Measurements from ENCODE around the gene ANKH. TPM values are rescaled to one million over a fixed set of nuclear protein-coding genes. Genes with fewer than 3 reads are reported as not detected.
"Not testable (repeated sequence)": the region's sequence is repeated elsewhere in the genome, so short reads cannot be mapped to it uniquely, and the experiment has no call there.

Gene ANKH
- total RNA-seq, 2 donors from 2014 or later: 177 to 205 TPM

DNA sequence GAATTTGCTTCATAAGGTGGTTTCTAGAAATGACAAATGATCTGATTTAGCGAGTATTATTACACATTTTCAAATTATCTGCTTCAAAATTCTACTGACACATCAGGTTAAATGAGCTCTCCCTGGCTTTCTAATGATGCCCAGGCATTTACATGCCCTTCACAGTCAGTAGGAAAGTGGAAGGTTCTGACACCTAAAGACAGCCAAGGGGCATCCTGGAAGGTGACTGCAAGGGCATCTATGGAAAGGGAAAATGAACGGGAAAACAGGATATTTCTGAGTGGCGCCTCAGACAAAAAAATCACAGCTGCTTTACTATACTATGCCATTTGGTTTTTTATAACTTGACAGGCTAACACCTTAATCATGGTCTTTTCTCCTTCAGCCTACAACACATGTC lies 31.0 kb downstream of the ANKH start:
- Histone ChIP-seq H3K4me3 (no peak overlapping the region), H3K4me1 (ENCODE audit: control insufficient read depth in 1 of 2, low read depth in 2 of 2) (peaks cover 8 to 20% of the 10 kb centered on the region in 2 donors), H3K9me3 (no peaks in the 10 kb centered on the region), H3K36me3 (no peaks in the 10 kb centered on the region), H3K27me3 (replicated peaks; ENCODE audit: insufficient read depth) (no peaks in the 10 kb centered on the region), H3K27ac (no peak overlapping the region)
- ATAC-seq (ENCODE audit: insufficient number of reproducible peaks, low FRiP score, low read depth) (no peak), DNase-seq (ENCODE audit: low spot score) (no peak)
- TF ChIP-seq, protein P1, sequence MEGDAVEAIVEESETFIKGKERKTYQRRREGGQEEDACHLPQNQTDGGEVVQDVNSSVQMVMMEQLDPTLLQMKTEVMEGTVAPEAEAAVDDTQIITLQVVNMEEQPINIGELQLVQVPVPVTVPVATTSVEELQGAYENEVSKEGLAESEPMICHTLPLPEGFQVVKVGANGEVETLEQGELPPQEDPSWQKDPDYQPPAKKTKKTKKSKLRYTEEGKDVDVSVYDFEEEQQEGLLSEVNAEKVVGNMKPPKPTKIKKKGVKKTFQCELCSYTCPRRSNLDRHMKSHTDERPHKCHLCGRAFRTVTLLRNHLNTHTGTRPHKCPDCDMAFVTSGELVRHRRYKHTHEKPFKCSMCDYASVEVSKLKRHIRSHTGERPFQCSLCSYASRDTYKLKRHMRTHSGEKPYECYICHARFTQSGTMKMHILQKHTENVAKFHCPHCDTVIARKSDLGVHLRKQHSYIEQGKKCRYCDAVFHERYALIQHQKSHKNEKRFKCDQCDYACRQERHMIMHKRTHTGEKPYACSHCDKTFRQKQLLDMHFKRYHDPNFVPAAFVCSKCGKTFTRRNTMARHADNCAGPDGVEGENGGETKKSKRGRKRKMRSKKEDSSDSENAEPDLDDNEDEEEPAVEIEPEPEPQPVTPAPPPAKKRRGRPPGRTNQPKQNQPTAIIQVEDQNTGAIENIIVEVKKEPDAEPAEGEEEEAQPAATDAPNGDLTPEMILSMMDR (IDR thresholded peaks at IDR 0.05): no peak

DNA sequence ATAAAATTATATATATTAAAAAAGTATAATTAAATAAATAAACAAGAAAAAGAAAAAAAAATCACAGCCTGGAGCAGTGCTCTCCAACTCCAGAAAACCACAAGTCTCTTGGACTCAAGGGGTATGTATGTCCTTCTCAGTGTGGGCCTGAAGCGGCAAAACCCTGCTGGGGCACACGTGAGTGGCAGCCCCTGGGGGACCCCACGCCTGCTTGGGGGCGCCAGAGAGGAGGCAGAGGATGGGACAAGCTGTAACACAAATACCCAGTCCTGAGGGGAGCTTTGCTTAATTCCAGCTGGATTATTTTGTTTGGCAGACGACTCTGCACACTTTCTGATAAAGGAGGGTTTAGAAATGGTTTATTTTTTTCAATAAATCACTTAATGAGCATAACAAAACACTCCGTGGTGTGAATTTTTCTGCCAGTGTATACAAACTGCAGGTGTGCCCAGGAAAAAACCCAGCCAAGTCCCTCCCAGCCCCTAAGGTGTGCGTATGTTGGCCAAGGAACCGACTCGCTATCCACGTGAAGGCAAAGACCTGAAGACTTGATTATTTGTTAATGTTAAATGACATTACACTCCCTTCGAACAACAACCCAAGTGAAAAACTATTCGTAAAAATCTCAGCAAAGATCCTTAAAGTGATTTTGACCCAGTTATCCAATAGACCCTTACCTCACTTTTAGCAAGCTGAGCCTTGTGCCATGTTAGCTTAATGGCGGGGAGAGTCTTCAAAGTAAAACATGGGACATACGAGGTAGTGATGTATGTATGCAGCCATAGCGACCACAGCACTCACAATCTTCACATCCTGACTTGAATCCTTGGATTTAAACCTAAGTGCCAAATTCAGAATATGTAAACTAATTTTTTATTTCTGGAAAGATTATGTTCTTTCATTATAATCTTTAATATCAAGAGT lies 32.9 kb downstream of the ANKH start:
- Histone ChIP-seq H3K27me3 (replicated peaks; ENCODE audit: insufficient read depth) (no peaks in the 10 kb centered on the region), H3K36me3 (no peaks in the 10 kb centered on the region), H3K9me3 (no peaks in the 10 kb centered on the region), H3K27ac (no peak overlapping the region), H3K4me1 (ENCODE audit: control insufficient read depth in 1 of 2, low read depth in 2 of 2) (peaks cover 8 to 25% of the 10 kb centered on the region in 2 donors), H3K4me3 (no peak overlapping the region)
- TF ChIP-seq, protein P1 (IDR thresholded peaks at IDR 0.05): no peak
- ATAC-seq (ENCODE audit: insufficient number of reproducible peaks, low FRiP score, low read depth) (no peak), DNase-seq (ENCODE audit: low spot score) (no peak)

- H3K4me1 ChIP-seq (ENCODE audit: control insufficient read depth in 1 of 2, low read depth in 2 of 2): peaks cover 8 to 21% of the 10 kb centered on the region in 2 donors
- ATAC-seq (ENCODE audit: insufficient number of reproducible peaks, low FRiP score, low read depth); H3K27ac ChIP-seq; H3K4me3 ChIP-seq; H3K9me3 ChIP-seq; DNase-seq (ENCODE audit: low spot score); H3K27me3 ChIP-seq (replicated peaks; ENCODE audit: insufficient read depth); H3K36me3 ChIP-seq: not testable (repeated sequence)
These were observed 34.0 kb downstream of the ANKH start for GRCh38 chr5:14837423-14838122.

DNA sequence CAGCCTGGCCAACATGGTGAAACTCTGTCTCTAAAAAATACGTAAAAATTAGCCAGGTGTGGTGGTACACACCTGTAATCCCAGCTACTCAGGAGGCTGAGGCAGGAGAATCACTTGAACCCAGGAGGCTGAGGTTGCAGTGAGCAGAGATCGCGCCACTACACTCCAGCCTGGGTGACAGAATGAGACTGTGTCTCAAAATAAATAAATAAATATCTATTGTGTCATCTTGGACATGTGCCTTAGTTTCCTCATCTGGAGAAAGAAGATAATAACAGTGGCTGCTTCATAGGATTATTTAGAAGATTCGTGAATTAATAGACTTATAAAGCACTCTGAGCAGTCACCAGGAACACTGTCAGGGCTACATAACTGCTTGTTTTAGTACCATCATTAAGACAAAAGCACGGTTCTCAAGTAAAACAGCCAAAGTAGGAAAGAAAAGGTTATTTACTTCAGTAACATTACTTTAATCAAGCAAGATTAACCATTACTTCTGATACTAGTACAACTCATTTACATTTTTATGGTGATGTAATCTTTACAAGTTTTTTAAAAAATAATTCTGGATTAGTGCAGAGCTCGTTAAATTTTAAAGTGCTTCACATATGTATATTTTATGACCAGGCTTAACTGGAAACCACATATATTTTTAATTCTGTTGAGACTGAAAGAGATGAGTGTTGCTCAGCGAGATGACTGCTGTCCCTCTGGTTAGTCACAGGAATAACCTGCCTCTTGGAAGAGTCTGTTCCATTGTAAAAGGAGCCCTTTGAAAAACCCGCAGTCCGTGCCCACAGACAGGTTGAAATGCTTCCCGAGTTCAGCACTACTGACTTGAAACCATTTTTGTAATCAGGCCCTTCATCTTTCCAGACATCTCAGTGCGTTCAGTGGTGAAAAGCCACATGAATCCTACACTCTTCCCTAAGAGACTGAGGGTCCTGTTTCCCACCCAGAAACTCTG lies 36.7 kb downstream of the ANKH start:
- DNase-seq (ENCODE audit: low spot score): no peak
- no peak for ATAC-seq (ENCODE audit: insufficient number of reproducible peaks, low FRiP score, low read depth)
- Histone ChIP-seq H3K9me3 (no peaks in the 10 kb centered on the region), H3K36me3 (no peaks in the 10 kb centered on the region), H3K4me1 (ENCODE audit: control insufficient read depth in 1 of 2, low read depth in 2 of 2) (peaks cover 18 to 38% of the 10 kb centered on the region in 2 donors), H3K4me3 (no peak overlapping the region), H3K27ac (no peak overlapping the region), H3K27me3 (replicated peaks; ENCODE audit: insufficient read depth) (no peaks in the 10 kb centered on the region)
- TF ChIP-seq, protein P1 (IDR thresholded peaks at IDR 0.05): no peak

DNA sequence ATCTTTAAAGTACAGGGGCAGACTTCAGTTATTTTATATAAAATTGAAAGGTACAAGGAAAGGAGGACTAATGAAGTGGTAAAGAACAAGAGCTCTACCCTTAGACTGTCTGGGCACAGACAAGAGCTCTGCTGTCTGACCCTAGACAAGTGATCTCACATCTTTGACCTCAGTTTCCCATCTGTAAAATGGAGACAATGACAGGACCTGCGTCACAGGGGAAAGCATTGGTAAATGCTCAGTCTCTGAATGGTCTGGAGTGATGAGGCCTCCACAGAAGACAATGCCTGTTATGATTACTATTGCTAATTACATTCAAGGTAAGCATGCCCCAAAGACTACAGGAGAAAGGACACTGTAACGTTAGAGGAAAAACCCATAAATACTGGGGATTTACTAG lies 37.5 kb downstream of the ANKH start:
- TF ChIP-seq, protein P1 (IDR thresholded peaks at IDR 0.05): no peak
- no peaks in the 10 kb centered on the region for H3K9me3 ChIP-seq
- no peak overlapping the region for H3K27ac ChIP-seq
- no peaks in the 10 kb centered on the region for H3K36me3 ChIP-seq
- H3K4me1 ChIP-seq (ENCODE audit: control insufficient read depth in 1 of 2, low read depth in 2 of 2): peaks cover 25 to 45% of the 10 kb centered on the region in 2 donors
- H3K4me3 ChIP-seq: no peak overlapping the region
- DNase-seq (ENCODE audit: low spot score) (no peak), ATAC-seq (ENCODE audit: insufficient number of reproducible peaks, low FRiP score, low read depth) (no peak)
- no peaks in the 10 kb centered on the region for H3K27me3 ChIP-seq (replicated peaks; ENCODE audit: insufficient read depth)
